Measurements from ENCODE around the gene ZNF254. TPM values are rescaled to one million over a fixed set of nuclear protein-coding genes. Genes with fewer than 3 reads are reported as not detected.

Gene ZNF254
- total and polyA plus RNA-seq, 9 of the 15 experiments (the other 6 are each of a cell fraction or from before 2014, with no cell fraction given) = 10.7 to 22.1 (median 14.2) TPM

DNA sequence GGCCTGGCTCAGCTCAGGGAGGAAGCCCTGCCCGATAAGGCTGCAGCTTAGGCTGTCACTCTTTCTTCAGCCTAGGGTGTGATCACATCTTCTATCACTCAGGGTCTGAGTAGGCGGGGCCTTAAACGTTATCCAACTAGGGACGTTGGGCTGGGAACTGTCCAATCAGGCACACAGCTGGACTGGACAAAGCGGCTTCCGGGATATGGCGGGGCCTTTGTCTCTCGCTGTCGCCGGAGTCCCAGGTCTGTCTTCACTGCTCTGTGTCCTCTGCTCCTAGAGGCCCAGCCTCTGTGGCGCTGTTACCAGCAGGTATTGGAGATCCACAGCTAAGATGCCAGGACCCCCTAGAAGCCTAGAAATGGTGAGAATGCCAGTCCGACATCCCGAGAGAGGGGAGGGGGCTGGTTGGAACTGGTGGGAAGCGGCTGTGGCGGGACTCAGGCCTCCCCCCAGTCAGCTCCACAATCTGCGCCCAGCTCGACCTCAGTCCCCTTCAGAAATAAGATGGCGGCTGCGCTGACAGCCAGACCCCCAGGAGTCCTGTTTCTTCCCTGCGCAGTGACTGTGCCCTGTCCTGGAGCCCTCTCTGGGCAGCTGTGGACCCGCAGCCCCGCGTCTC lies at the start of gene ZNF254 (continued):
- TF ChIP-seq ZSCAN29 (IDR thresholded peaks at IDR 0.05) = no peak
- TF ChIP-seq SRSF7 (optimal IDR thresholded peaks at IDR 0.05; ENCODE audit: low read depth, low read length) = no peak
- TF ChIP-seq KLF1 (tag; IDR thresholded peaks at IDR 0.05) = no peak
- no peak for TF ChIP-seq CC2D1A (IDR thresholded peaks at IDR 0.05)
- no peak for TF ChIP-seq E2F3 (CRISPR knock-in tag; IDR thresholded peaks at IDR 0.05)
- TF ChIP-seq FOXA1 (IDR thresholded peaks at IDR 0.05; ENCODE audit: borderline replicate concordance) = no peak
- peak; percentile 49 for TF ChIP-seq RBM22 (IDR thresholded peaks at IDR 0.05; ENCODE audit: low read depth, low read length, poor library complexity, severe bottlenecking)
- TF ChIP-seq EHMT2 (IDR thresholded peaks at IDR 0.05) = no peak
- TF ChIP-seq ZNF174 (CRISPR knock-in tag; IDR thresholded peaks at IDR 0.05) = no peak
- TF ChIP-seq HLTF (IDR thresholded peaks at IDR 0.05) = no peak
- no peak for TF ChIP-seq BCOR (IDR thresholded peaks at IDR 0.05)
- peak in 1 of 2 experiments; percentile 39; a peak in 1 of 4 replicates for TF ChIP-seq FOXK2 (conservative IDR thresholded peaks at IDR 0.05 in 1 of 2, IDR thresholded peaks at IDR 0.05 in 1 of 2; ENCODE audit: low read depth in 2 of 2)
- TF ChIP-seq DACH1 (IDR thresholded peaks at IDR 0.05; ENCODE audit: partially characterized antibody) = no peak
- TF ChIP-seq CHCHD3 (CRISPR knock-in tag; IDR thresholded peaks at IDR 0.05) = no peak
- TF ChIP-seq ASH1L (IDR thresholded peaks at IDR 0.05; ENCODE audit: borderline replicate concordance, low read depth, partially characterized antibody) = peak; percentile 52
- no peak for TF ChIP-seq TCF7L2 (IDR thresholded peaks at IDR 0.05; ENCODE audit: low read depth, low read length)
- no peak for TF ChIP-seq POLR3A (IDR thresholded peaks at IDR 0.05; ENCODE audit: borderline replicate concordance, extremely low read depth, insufficient read depth, insufficient read length)
- TF ChIP-seq TEAD4 (IDR thresholded peaks at IDR 0.05; ENCODE audit: low read length) = 0 out of 2 replicates have a peak, but pooled peaks have one; percentile 9
- no peak for TF ChIP-seq TEAD4 (CRISPR knock-in tag; IDR thresholded peaks at IDR 0.05; ENCODE audit: borderline replicate concordance)
- TF ChIP-seq NCOA6 (IDR thresholded peaks at IDR 0.05) = no peak
- TF ChIP-seq, protein P1, sequence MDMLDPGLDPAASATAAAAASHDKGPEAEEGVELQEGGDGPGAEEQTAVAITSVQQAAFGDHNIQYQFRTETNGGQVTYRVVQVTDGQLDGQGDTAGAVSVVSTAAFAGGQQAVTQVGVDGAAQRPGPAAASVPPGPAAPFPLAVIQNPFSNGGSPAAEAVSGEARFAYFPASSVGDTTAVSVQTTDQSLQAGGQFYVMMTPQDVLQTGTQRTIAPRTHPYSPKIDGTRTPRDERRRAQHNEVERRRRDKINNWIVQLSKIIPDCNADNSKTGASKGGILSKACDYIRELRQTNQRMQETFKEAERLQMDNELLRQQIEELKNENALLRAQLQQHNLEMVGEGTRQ (CRISPR knock-in tag; IDR thresholded peaks at IDR 0.05) = no peak
- no peak for TF ChIP-seq ZNF263 (CRISPR knock-in tag; IDR thresholded peaks at IDR 0.05; ENCODE audit: borderline replicate concordance)
- no peak for TF ChIP-seq U2AF2 (optimal IDR thresholded peaks at IDR 0.05; ENCODE audit: low read depth, low read length)
- TF ChIP-seq, protein P2, sequence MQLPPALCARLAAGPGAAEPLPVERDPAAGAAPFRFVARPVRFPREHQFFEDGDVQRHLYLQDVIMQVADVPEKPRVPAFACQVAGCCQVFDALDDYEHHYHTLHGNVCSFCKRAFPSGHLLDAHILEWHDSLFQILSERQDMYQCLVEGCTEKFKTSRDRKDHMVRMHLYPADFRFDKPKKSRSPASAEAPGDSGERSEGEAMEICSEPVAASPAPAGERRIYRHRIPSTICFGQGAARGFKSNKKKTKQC (CRISPR knock-in tag; IDR thresholded peaks at IDR 0.05) = no peak
- TF ChIP-seq ZNF124 (CRISPR knock-in tag; IDR thresholded peaks at IDR 0.05) = no peak
- TF ChIP-seq RBM14 (IDR thresholded peaks at IDR 0.05; ENCODE audit: borderline replicate concordance, insufficient read depth, low read depth, low read length) = no peak

Data from K562 (cell line).